HCT116 (cell line): ENCODE results near the gene LRIF1. TPM values are rescaled to one million over a fixed set of nuclear protein-coding genes. Genes with fewer than 3 reads are reported as not detected.

Experiments
- ATAC-seq: fragments of 200-7000 bp; cut with Tn5 transposase; 2 replicates; pipeline ENCODE4 v1.9.1; 2020; ENCODE audit warnings: mild to moderate bottlenecking, moderate library complexity
- Bru-seq: library from RNA; stranded (reverse); fragments of 400-500 nt; gene quantifications from one replicate; lab custom pipeline; 2021; lab: Mats Ljungman, UMichigan
- BruChase-seq, 2 experiments: library from RNA; stranded (reverse); fragments of 400-500 nt; gene quantifications; one replicate each; lab custom pipeline; 2021; lab: Mats Ljungman, UMichigan
- BruUV-seq: library from RNA; stranded (reverse); fragments of 400-500 nt; replicated peaks from 2 replicates; lab custom pipeline; 2021; lab: Mats Ljungman, UMichigan
- CTCF ChIA-PET: fragments of 300-600 bp; sonication (Branson Sonifier 250); formaldehyde crosslinking; loops from one replicate; lab custom pipeline; 2021; ENCODE audit warnings: antibody characterized with exemption; lab: Charles Lee
- POLR2A ChIA-PET: fragments of 300-600, 350-600 bp; sonication (Branson Sonifier 250); formaldehyde crosslinking; loops from one replicate; lab custom pipeline; 2021; ENCODE audit warnings: antibody characterized with exemption; lab: Charles Lee
- RAD21 ChIA-PET, 2 experiments: fragments of 300-600 bp; sonication (Branson Sonifier 250); formaldehyde crosslinking; loops; one replicate each; lab custom pipeline; 2023; ENCODE audit warnings: low total read pairs in 2 of 2; ENCODE audit not compliant: uncharacterized antibody in 2 of 2, unreplicated experiment in 2 of 2, low non-redundant PET in 1 of 2; lab: Charles Lee
- DNase-seq: peaks from one replicate; pipeline ENCODE4 v3.0.0-alpha.2; 2010; ENCODE audit warnings: low read depth, low spot score
- H2AFZ ChIP-seq: fragments of 200-600 bp; shearing (Covaris generic), sonication (generic); 2 replicates; pipeline ENCODE4 v1.6.1; 2017; ENCODE audit warnings: low read depth, mixed run types, mixed read lengths, antibody characterized with exemption, low read length; ENCODE audit not compliant: poor library complexity, severe bottlenecking
- H3K27ac ChIP-seq: 2 replicates; pipeline ENCODE4 v1.5.1; 2012; ENCODE audit warnings: low read depth, low read length
- H3K27me3 ChIP-seq: fragments of 200-600 bp; sonication (generic); 2 replicates; pipeline ENCODE4 v1.6.1; 2016; ENCODE audit warnings: mixed run types, low read length, mixed read lengths; ENCODE audit not compliant: insufficient read depth
- H3K36me3 ChIP-seq, 2 experiments: fragments of 200-500 bp in 1 of 2; fragments of 200-600 bp in 1 of 2; sonication (Bioruptor generic) in 1 of 2; sonication (generic) in 1 of 2; 2 replicates each; pipeline versions ENCODE4 v1.5.1 to v1.6.1; 2014 to 2016; ENCODE audit warnings: low read length in 2 of 2, inconsistent platforms in 1 of 2, mixed read lengths in 1 of 2, mixed run types in 1 of 2; ENCODE audit not compliant: insufficient read depth in 2 of 2, control insufficient read depth in 1 of 2
- H3K4me1 ChIP-seq, 2 experiments: fragments of 200-600 bp in 1 of 2; sonication (generic) in 1 of 2; 2 replicates each; pipeline versions ENCODE4 v1.5.1 to v1.6.1; 2012 to 2017; ENCODE audit warnings: low read length in 2 of 2, inconsistent platforms in 1 of 2, mild to moderate bottlenecking in 1 of 2, mixed read lengths in 1 of 2, mixed run types in 1 of 2, moderate library complexity in 1 of 2; ENCODE audit not compliant: insufficient read depth in 2 of 2, control insufficient read depth in 1 of 2
- H3K4me2 ChIP-seq: fragments of 200-600 bp; sonication (generic); 2 replicates; pipeline ENCODE4 v1.6.1; 2017; ENCODE audit warnings: mixed run types, low read length, mixed read lengths
- H3K4me3 ChIP-seq, 2 experiments: fragments of 200-600 bp in 1 of 2; sonication (generic) in 1 of 2; replicated peaks in 1 of 2; 2 replicates each; pipeline ENCODE4 v1.5.1; 2011 to 2016; ENCODE audit warnings: low read length in 2 of 2, control low read depth in 1 of 2, low read depth in 1 of 2, mild to moderate bottlenecking in 1 of 2, mixed read lengths in 1 of 2, mixed run types in 1 of 2
- H3K79me2 ChIP-seq: fragments of 200-600 bp; sonication (generic); 2 replicates; pipeline ENCODE4 v1.6.1; 2017; ENCODE audit warnings: mild to moderate bottlenecking, mixed run types, low read length, moderate library complexity, mixed read lengths; ENCODE audit not compliant: insufficient read depth
- H3K9ac ChIP-seq: fragments of 200-600 bp; sonication (generic); 2 replicates; pipeline ENCODE4 v1.6.1; 2016; ENCODE audit warnings: low read length, mixed read lengths
- H3K9me2 ChIP-seq: fragments of 200-600 bp; sonication (generic), shearing (Covaris generic); 2 replicates; pipeline ENCODE4 v1.6.1; 2017; ENCODE audit warnings: mixed run types, mild to moderate bottlenecking, moderate library complexity; ENCODE audit not compliant: insufficient read depth
- H3K9me3 ChIP-seq, 2 experiments: fragments of 200-500 bp in 1 of 2; fragments of 200-600 bp in 1 of 2; sonication (Bioruptor generic) in 1 of 2; sonication (generic) in 1 of 2; 2 replicates each; pipeline ENCODE4 v1.6.1; 2014 to 2017; ENCODE audit warnings: low read length in 2 of 2, mixed read lengths in 2 of 2, inconsistent platforms in 1 of 2, low read depth in 1 of 2, mild to moderate bottlenecking in 1 of 2, mixed run types in 1 of 2, moderate library complexity in 1 of 2; ENCODE audit not compliant: control insufficient read depth in 1 of 2, insufficient read depth in 1 of 2
- H4K20me1 ChIP-seq: fragments of 200-600 bp; sonication (generic), shearing (Covaris generic); 2 replicates; pipeline ENCODE4 v1.6.1; 2017; ENCODE audit warnings: mixed run types, mild to moderate bottlenecking, moderate library complexity; ENCODE audit not compliant: insufficient read depth
- CEBPB ChIP-seq: IDR thresholded peaks from 2 replicates; pipeline ENCODE4 v1.6.1; 2012; ENCODE audit warnings: low read depth
- CTCF ChIP-seq, 3 experiments: fragments of 200-600 bp in 1 of 3; sonication (generic) in 1 of 3; IDR thresholded peaks in 2 of 3; conservative IDR thresholded peaks in 1 of 3; 2 replicates each; pipeline ENCODE4 v1.5.1; 2012 to 2017; ENCODE audit warnings: low read depth in 2 of 3, low read length in 2 of 3, antibody characterized with exemption in 1 of 3, borderline replicate concordance in 1 of 3, control low read depth in 1 of 3, mild to moderate bottlenecking in 1 of 3, mixed read lengths in 1 of 3, mixed run types in 1 of 3, moderate library complexity in 1 of 3; ENCODE audit not compliant: insufficient read depth in 1 of 3
- EZH2 ChIP-seq: fragments of 200-600 bp; sonication (generic); IDR thresholded peaks from 2 replicates; pipeline ENCODE4 v1.6.1; 2017; ENCODE audit warnings: antibody characterized with exemption, mixed run types
- EZH2phosphoT487 ChIP-seq: fragments of 200-600 bp; IDR thresholded peaks from 2 replicates; pipeline ENCODE4 v1.6.1; 2018; ENCODE audit warnings: antibody characterized with exemption, borderline replicate concordance
- FOSL1 ChIP-seq: IDR thresholded peaks from 2 replicates; pipeline ENCODE4 v1.6.1; 2012; ENCODE audit warnings: low read depth
- JUND ChIP-seq: IDR thresholded peaks from 2 replicates; pipeline ENCODE4 v1.6.1; 2012
- POLR2A ChIP-seq: IDR thresholded peaks from 2 replicates; pipeline ENCODE4 v1.7.0; 2011; ENCODE audit warnings: borderline replicate concordance; ENCODE audit not compliant: insufficient read depth, insufficient read length; ENCODE audit errors: extremely low read depth
- POLR2AphosphoS5 ChIP-seq: IDR thresholded peaks from 2 replicates; pipeline ENCODE4 v1.6.1; 2011; ENCODE audit warnings: mild to moderate bottlenecking, low read depth, low read length, moderate library complexity
- RAD21 ChIP-seq: IDR thresholded peaks from 2 replicates; pipeline ENCODE4 v1.6.1; 2012; ENCODE audit warnings: low read depth, mild to moderate bottlenecking
- REST ChIP-seq: IDR thresholded peaks from 2 replicates; pipeline ENCODE4 v1.6.1; 2012; ENCODE audit warnings: low read depth
- YY1 ChIP-seq: IDR thresholded peaks from 2 replicates; pipeline ENCODE4 v1.6.1; 2011; ENCODE audit warnings: low read length, low read depth, moderate library complexity, mild to moderate bottlenecking; ENCODE audit not compliant: insufficient replicate concordance; ENCODE audit errors: extremely low read depth
- ZBTB33 ChIP-seq: IDR thresholded peaks from 2 replicates; pipeline ENCODE4 v1.6.1; 2011; ENCODE audit warnings: mild to moderate bottlenecking, low read length, moderate library complexity; ENCODE audit not compliant: insufficient replicate concordance; ENCODE audit errors: extremely low read depth
- ZFX ChIP-seq: fragments of 450-650 bp; IDR thresholded peaks from 2 replicates; pipeline ENCODE4 v1.6.1; 2017
- ZNF274 ChIP-seq: fragments of 200-500 bp; sonication (Bioruptor generic); IDR thresholded peaks from 2 replicates; pipeline ENCODE4 v1.6.1; 2014; ENCODE audit warnings: mild to moderate bottlenecking, low read depth, low read length, inconsistent platforms
- intact Hi-C: fragments of 100-400 bp; cut with micrococcal nuclease; formaldehyde crosslinking; loops from 2 replicates; pipeline ENCODE4 v1.10.0; 2022
- long read RNA-seq: library from polyadenylated mRNA; unstranded; transcript quantifications from one replicate; pipeline ENCODE4 v2.0.0, GENCODE V29; 2021; ENCODE audit not compliant: unreplicated experiment
- polyA plus RNA-seq: library from polyadenylated mRNA; unstranded; fragments of >200 nt; gene quantifications from 2 replicates; pipeline ENCODE4 v1.2.1, GENCODE V29; 2012; ENCODE audit warnings: missing spikeins
- total RNA-seq: library from RNA; stranded (reverse); gene quantifications from one replicate; pipeline ENCODE4 v1.2.1, GENCODE V29; 2021; ENCODE audit not compliant: unreplicated experiment
- TF ChIP-seq, protein P1 (sequence below): IDR thresholded peaks from 2 replicates; pipeline ENCODE4 v1.6.1; 2012
- TF ChIP-seq, protein P2 (sequence below): IDR thresholded peaks from 2 replicates; pipeline ENCODE4 v1.6.1; 2012

The LRIF1 gene
- total RNA-seq (21.8 TPM), Bru-seq, nascent RNA (percentile 94 among the genes with signal in this experiment), BruChase-seq, experiment 1, labeled RNA remaining after a 6-hour chase (percentile 84 among the genes with signal in this experiment), BruChase-seq, experiment 2, labeled RNA remaining after a 2-hour chase (percentile 92 among the genes with signal in this experiment)
- polyA plus RNA-seq: 8.2 and 12.3 TPM in 2 replicates
- long read RNA-seq, transcript LRIF1-202 (3 exons, 1,796 nt): major isoform, 22 of 33 reads
- long read RNA-seq, partial matches to known transcripts: 4 of 33 reads
- long read RNA-seq, other reads (novel, unspliced or antisense): 4 of 33 reads

- peaks cover 3 to 6% of the 10 kb centered on the region in 2 experiments; a peak in 2 of 4 replicates for H3K4me1 ChIP-seq
- peak; percentile 95 for DNase-seq
- no peaks in the 10 kb centered on the region for H3K9me3 ChIP-seq
- peak within 1 kb of the TSS; percentile 72 for H3K4me2 ChIP-seq
- CTCF ChIA-PET: interaction anchor here (0.9 to 1.5 kb wide), 2 partner anchors 28 to 181 kb away, joined by 3 to 4 read pairs; no protein-coding TSS in a partner anchor
- H2AFZ ChIP-seq: no peak within 1 kb of the TSS
- no peaks in the 10 kb centered on the region for H3K9me2 ChIP-seq
- ATAC-seq: peak; percentile 99
- H4K20me1 ChIP-seq: no peaks in the 10 kb centered on the region
- H3K27me3 ChIP-seq: no peaks in the 10 kb centered on the region
- no TSS peak for BruUV-seq
- intact Hi-C loops: no loop called here
- H3K79me2 ChIP-seq: peaks cover 48% of the 10 kb centered on the region
- POLR2A ChIA-PET: interaction anchor here (0.7 to 0.8 kb wide), 2 partner anchors 13 to 36 kb away, joined by 3 to 4 read pairs; no protein-coding TSS in a partner anchor
- H3K9ac ChIP-seq: peak within 1 kb of the TSS; percentile 81
- RAD21 ChIA-PET: no interaction called here
- no peaks in the 10 kb centered on the region for H3K36me3 ChIP-seq
- H3K4me3 ChIP-seq: peak within 1 kb of the TSS; percentile 65 to 66
- H3K27ac ChIP-seq: peak within 1 kb of the TSS; percentile 91
- TF ChIP-seq POLR2AphosphoS5: peak; percentile 91
- no peak for TF ChIP-seq FOSL1
- TF ChIP-seq CTCF (IDR thresholded peaks at IDR 0.05 in 2 of 3, conservative IDR thresholded peaks at IDR 0.05 in 1 of 3; ENCODE audit: borderline replicate concordance in 1 of 3, insufficient read depth in 1 of 3, low read depth in 2 of 3, low read length in 2 of 3): peak in 1 of 3 experiments; percentile 22; a peak in 1 of 6 replicates
- TF ChIP-seq JUND: no peak
- TF ChIP-seq ZBTB33: no peak
- peak; percentile 95 for TF ChIP-seq POLR2A
- TF ChIP-seq EZH2phosphoT487: no peak
- TF ChIP-seq RAD21: no peak; the same call in 1 of the 2 replicates
- TF ChIP-seq, protein P1, sequence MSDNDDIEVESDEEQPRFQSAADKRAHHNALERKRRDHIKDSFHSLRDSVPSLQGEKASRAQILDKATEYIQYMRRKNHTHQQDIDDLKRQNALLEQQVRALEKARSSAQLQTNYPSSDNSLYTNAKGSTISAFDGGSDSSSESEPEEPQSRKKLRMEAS: peak; percentile 55
- peak; percentile 66; the same call in 1 of the 2 replicates for TF ChIP-seq CEBPB
- TF ChIP-seq, protein P2, sequence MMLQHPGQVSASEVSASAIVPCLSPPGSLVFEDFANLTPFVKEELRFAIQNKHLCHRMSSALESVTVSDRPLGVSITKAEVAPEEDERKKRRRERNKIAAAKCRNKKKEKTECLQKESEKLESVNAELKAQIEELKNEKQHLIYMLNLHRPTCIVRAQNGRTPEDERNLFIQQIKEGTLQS: no peak
- no peak for TF ChIP-seq ZNF274
- TF ChIP-seq ZFX: no peak
- TF ChIP-seq REST: no peak
- no peak for TF ChIP-seq YY1
- TF ChIP-seq EZH2: no peak
Measured at GRCh38 chr1:110963691-110964454, at the start of gene LRIF1. LRIF1 (minus strand) TSS chr1:110963922; CDS start chr1:110963688, 234 bp downstream.
